Retinal pigment epithelial cell (primary cell): ENCODE measurements around the gene PRPF6.
A peak's percentile ranks its signal among the peaks of the same experiment; 100 is the strongest.

Experiments
- DNase-seq: peaks from one replicate; pipeline ENCODE4 v3.0.0-alpha.2; 2010; ENCODE audit warnings: low read depth
- H3K4me3 ChIP-seq: 2 replicates; pipeline ENCODE4 v1.5.1; 2011; ENCODE audit warnings: mild to moderate bottlenecking, low read length, control low read depth, moderate library complexity
- CTCF ChIP-seq: conservative IDR thresholded peaks from 2 replicates; pipeline ENCODE4 v1.5.1; 2011; ENCODE audit warnings: low read depth, low read length, control low read depth, inconsistent platforms

PRPF6 gene

GRCh38 chr20:63980806-63981728 is at the start of gene PRPF6:
TSS of gene PRPF6 (plus strand) at chr20:63981132. CDS start at chr20:63981246, 114 bp downstream.
- peak; percentile 74 for DNase-seq
- peak; percentile 90 for TF ChIP-seq CTCF
- peak within 1 kb of the TSS; percentile 97 for H3K4me3 ChIP-seq

GRCh38 chr20:63931735-63932134 is 49.2 kb upstream of the PRPF6 start:
- no peak for TF ChIP-seq CTCF
- no peak for DNase-seq
- no peak overlapping the region for H3K4me3 ChIP-seq

- DNase-seq, result no peak
- H3K4me3 ChIP-seq, result no peak overlapping the region
- no peak for TF ChIP-seq CTCF
Observed at GRCh38 chr20:63932606-63933160, 48.2 kb upstream of the PRPF6 start.

- DNase-seq, result no peak
- TF ChIP-seq CTCF, result no peak
Observed at GRCh38 chr20:63933646-63934045, 47.3 kb upstream of the PRPF6 start.

GRCh38 chr20:63934271-63935068 is 46.5 kb upstream of the PRPF6 start:
- no peak overlapping the region for H3K4me3 ChIP-seq
- TF ChIP-seq CTCF, result peak; percentile 62
- no peak for DNase-seq

More at GRCh38 chr20:63933646-63934045, 47.3 kb upstream of the PRPF6 start:
- no peak overlapping the region for H3K4me3 ChIP-seq

GRCh38 chr20:63935447-63935846 is 45.5 kb upstream of the PRPF6 start:
- TF ChIP-seq CTCF, result no peak
- DNase-seq, result no peak
- H3K4me3 ChIP-seq, result no peak overlapping the region
